SK-N-SH (cell line): ENCODE results near the gene SLC30A2.

Experiments
- CTCF ChIP-seq: fragments of 200-600 bp; sonication (generic); IDR thresholded peaks from 2 replicates; pipeline ENCODE4 v1.6.1; 2017; ENCODE audit warnings: antibody characterized with exemption, mild to moderate bottlenecking, moderate library complexity
- EP300 ChIP-seq, 2 experiments: IDR thresholded peaks; 2 replicates each; pipeline versions ENCODE4 v1.4.0 to v1.6.1; 2012; ENCODE audit warnings: borderline replicate concordance in 1 of 2, low read depth in 1 of 2, low read length in 1 of 2
- EZH2phosphoT487 ChIP-seq: fragments of 200-600 bp; sonication (generic); IDR thresholded peaks from 2 replicates; pipeline ENCODE4 v1.6.1; 2017; ENCODE audit warnings: low read depth, mixed run types, mild to moderate bottlenecking, antibody characterized with exemption, moderate library complexity, borderline replicate concordance
- FOXJ3 ChIP-seq: sonication (generic); formaldehyde crosslinking; IDR thresholded peaks from 2 replicates; pipeline ENCODE4 v1.5.1; 2020; ENCODE audit warnings: mild to moderate bottlenecking, missing genetic modification reagents
- GABPA ChIP-seq: IDR thresholded peaks from 2 replicates; pipeline ENCODE4 v1.4.0; 2012; ENCODE audit warnings: low read depth, mild to moderate bottlenecking
- IRF3 ChIP-seq: fragments of 150-350 bp; IDR thresholded peaks from 2 replicates; pipeline ENCODE4 v1.6.1; 2016; ENCODE audit warnings: mild to moderate bottlenecking, low read depth, low read length
- POLR2AphosphoS5 ChIP-seq: IDR thresholded peaks from 2 replicates; pipeline ENCODE4 v1.6.1; 2012; ENCODE audit warnings: low read depth, low read length
- RAD21 ChIP-seq: IDR thresholded peaks from 2 replicates; pipeline ENCODE4 v1.6.1; 2012; ENCODE audit warnings: mild to moderate bottlenecking, low read length
- RXRA ChIP-seq: IDR thresholded peaks from 2 replicates; pipeline ENCODE4 v1.4.0; 2012; ENCODE audit warnings: low read depth, mild to moderate bottlenecking, borderline replicate concordance
- TF ChIP-seq, protein P1 (sequence below): IDR thresholded peaks from 2 replicates; pipeline ENCODE4 v1.4.0; 2012; ENCODE audit warnings: low read depth
- TF ChIP-seq, protein P2 (sequence below): fragments of 150-350 bp; IDR thresholded peaks from 2 replicates; pipeline ENCODE4 v1.6.1; 2017; ENCODE audit warnings: antibody characterized with exemption, low read length, low read depth, borderline replicate concordance

GRCh38 chr1:26003262-26003661, 42.7 kb downstream of the SLC30A2 start:
- no peak for TF ChIP-seq POLR2AphosphoS5
- no peak for TF ChIP-seq CTCF
- TF ChIP-seq RAD21: no peak
- TF ChIP-seq EP300 (IDR thresholded peaks at IDR 0.05; ENCODE audit: borderline replicate concordance in 1 of 2, low read depth in 1 of 2, low read length in 1 of 2): no peak
- no peak for TF ChIP-seq EZH2phosphoT487
- TF ChIP-seq GABPA: no peak
- TF ChIP-seq RXRA: no peak
- TF ChIP-seq, protein P1, sequence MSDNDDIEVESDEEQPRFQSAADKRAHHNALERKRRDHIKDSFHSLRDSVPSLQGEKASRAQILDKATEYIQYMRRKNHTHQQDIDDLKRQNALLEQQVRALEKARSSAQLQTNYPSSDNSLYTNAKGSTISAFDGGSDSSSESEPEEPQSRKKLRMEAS: no peak
- no peak for TF ChIP-seq FOXJ3 (CRISPR knock-in tag)
- TF ChIP-seq IRF3: no peak
- TF ChIP-seq, protein P2, sequence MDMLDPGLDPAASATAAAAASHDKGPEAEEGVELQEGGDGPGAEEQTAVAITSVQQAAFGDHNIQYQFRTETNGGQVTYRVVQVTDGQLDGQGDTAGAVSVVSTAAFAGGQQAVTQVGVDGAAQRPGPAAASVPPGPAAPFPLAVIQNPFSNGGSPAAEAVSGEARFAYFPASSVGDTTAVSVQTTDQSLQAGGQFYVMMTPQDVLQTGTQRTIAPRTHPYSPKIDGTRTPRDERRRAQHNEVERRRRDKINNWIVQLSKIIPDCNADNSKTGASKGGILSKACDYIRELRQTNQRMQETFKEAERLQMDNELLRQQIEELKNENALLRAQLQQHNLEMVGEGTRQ: no peak
